H1 (cell line): ENCODE data around the gene MYCBP2. TPM values are rescaled to one million over a fixed set of nuclear protein-coding genes. Genes with fewer than 3 reads are reported as not detected.

ENCODE experiments used
- CTCF ChIA-PET: fragments of 300-600 bp; sonication (Branson Sonifier 250); formaldehyde crosslinking; loops from one replicate; lab custom pipeline; 2021; ENCODE audit not compliant: partially characterized antibody; lab: Charles Lee
- POLR2A ChIA-PET: fragments of 300-600 bp; sonication (Branson Sonifier 250); formaldehyde crosslinking; loops from one replicate; lab custom pipeline; 2021; ENCODE audit warnings: inconsistent platforms; ENCODE audit not compliant: partially characterized antibody; lab: Charles Lee
- DNase-seq, 2 experiments: peaks; one replicate each; pipeline versions ENCODE4 v3.0.0 to v3.0.0-alpha.2; 2010 to 2022; ENCODE audit warnings: low spot score in 2 of 2, low read depth in 1 of 2, mixed read lengths in 1 of 2
- FAIRE-seq: peaks from 2 replicates; lab custom pipeline; 2011; peaks lifted over from hg19 to GRCh38; lab: Jason Lieb, UNC
- H2AFZ ChIP-seq: 2 replicates; pipeline ENCODE4 v1.8.1; 2012; ENCODE audit warnings: low read length, inconsistent platforms
- H2AK5ac ChIP-seq: 2 replicates; pipeline ENCODE4 v1.6.1; 2013; ENCODE audit warnings: low read depth, low read length
- H2BK120ac ChIP-seq: replicated peaks from 2 replicates; pipeline ENCODE3; 2013; ENCODE audit warnings: low read depth, low read length, inconsistent platforms
- H2BK12ac ChIP-seq: 2 replicates; pipeline ENCODE4 v1.6.1; 2013; ENCODE audit warnings: low read depth, low read length
- H2BK15ac ChIP-seq: 2 replicates; pipeline ENCODE4 v1.6.1; 2013; ENCODE audit warnings: low read length
- H2BK20ac ChIP-seq: 2 replicates; pipeline ENCODE4 v1.6.1; 2013; ENCODE audit warnings: low read length
- H2BK5ac ChIP-seq: 2 replicates; pipeline ENCODE4 v1.6.1; 2013; ENCODE audit warnings: low read depth, low read length
- H3K14ac ChIP-seq: 2 replicates; pipeline ENCODE4 v1.6.1; 2013; ENCODE audit warnings: inconsistent platforms; ENCODE audit not compliant: insufficient read length
- H3K18ac ChIP-seq: 2 replicates; pipeline ENCODE4 v1.6.1; 2013; ENCODE audit warnings: low read length; ENCODE audit errors: extremely low read depth
- H3K23ac ChIP-seq: 2 replicates; pipeline ENCODE4 v1.6.1; 2013; ENCODE audit warnings: inconsistent platforms; ENCODE audit not compliant: insufficient read length
- H3K23me2 ChIP-seq: 2 replicates; pipeline ENCODE4 v1.6.1; 2013; ENCODE audit warnings: low read depth, low read length
- H3K27ac ChIP-seq: 2 replicates; pipeline ENCODE4 v1.6.1; 2011; ENCODE audit warnings: low read depth, low read length, inconsistent platforms
- H3K27me3 ChIP-seq, 4 experiments: replicated peaks in 1 of 4; 1 replicate in 1 of 4; 2 replicates in 3 of 4; pipeline versions ENCODE4 v1.6.1 to v1.8.1; 2011 to 2013; ENCODE audit warnings: low read length in 3 of 4, mild to moderate bottlenecking in 3 of 4, inconsistent platforms in 2 of 4, mixed read lengths in 2 of 4, moderate library complexity in 1 of 4; ENCODE audit not compliant: control insufficient read depth in 3 of 4, insufficient read depth in 3 of 4; ENCODE audit errors: extremely low read depth in 1 of 4
- H3K36me3 ChIP-seq, 4 experiments: 2 replicates each; pipeline versions ENCODE4 v1.6.1 to v1.8.1; 2011 to 2013; ENCODE audit warnings: mild to moderate bottlenecking in 4 of 4, low read length in 3 of 4, moderate library complexity in 2 of 4, control low read depth in 1 of 4, inconsistent platforms in 1 of 4; ENCODE audit not compliant: insufficient read depth in 4 of 4, control insufficient read depth in 2 of 4
- H3K4ac ChIP-seq: replicated peaks from 2 replicates; pipeline ENCODE3; 2013; ENCODE audit warnings: low read length, low read depth, mixed read lengths, inconsistent platforms; ENCODE audit not compliant: insufficient read length
- H3K4me1 ChIP-seq, 4 experiments: replicated peaks in 1 of 4; 1 replicate in 1 of 4; 2 replicates in 3 of 4; pipeline versions ENCODE4 v1.6.1 to v1.8.1; 2011 to 2013; ENCODE audit warnings: low read length in 3 of 4, inconsistent platforms in 2 of 4, mixed read lengths in 1 of 4; ENCODE audit not compliant: insufficient read depth in 4 of 4, control insufficient read depth in 3 of 4
- H3K4me2 ChIP-seq, 2 experiments: 2 replicates each; pipeline versions ENCODE4 v1.6.1 to v1.8.1; 2011 to 2013; ENCODE audit warnings: low read depth in 2 of 2, low read length in 2 of 2, control low read depth in 1 of 2, inconsistent platforms in 1 of 2, mild to moderate bottlenecking in 1 of 2; ENCODE audit not compliant: insufficient read depth in 1 of 2
- H3K4me3 ChIP-seq, 4 experiments: fragments of 200-600, 300-600 bp in 1 of 4; sonication (generic), shearing (Covaris generic), sonication (Bioruptor Twin) in 1 of 4; 2 replicates each; pipeline versions ENCODE4 v1.5.1 to v1.8.1; 2011 to 2016; ENCODE audit warnings: low read length in 4 of 4, low read depth in 3 of 4, control low read depth in 2 of 4, inconsistent platforms in 2 of 4, mild to moderate bottlenecking in 2 of 4, mixed read lengths in 1 of 4, moderate library complexity in 1 of 4; ENCODE audit not compliant: insufficient read depth in 2 of 4; ENCODE audit errors: extremely low read depth in 1 of 4
- H3K56ac ChIP-seq: replicated peaks from 2 replicates; pipeline ENCODE3; 2013; ENCODE audit warnings: low read depth, mild to moderate bottlenecking, mixed read lengths, low read length, inconsistent platforms; ENCODE audit not compliant: insufficient read length
- H3K79me1 ChIP-seq: 2 replicates; pipeline ENCODE4 v1.6.1; 2013; ENCODE audit warnings: low read depth, low read length, control low read depth
- H3K79me2 ChIP-seq, 2 experiments: 2 replicates each; pipeline versions ENCODE4 v1.6.1 to v1.8.1; 2012 to 2013; ENCODE audit warnings: low read length in 2 of 2, mild to moderate bottlenecking in 2 of 2, inconsistent platforms in 1 of 2; ENCODE audit not compliant: insufficient read depth in 2 of 2, control insufficient read depth in 1 of 2
- H3K9ac ChIP-seq, 4 experiments: replicated peaks in 1 of 4; 1 replicate in 1 of 4; 2 replicates in 3 of 4; pipeline versions ENCODE4 v1.6.1 to v1.8.1; 2011 to 2013; ENCODE audit warnings: low read depth in 3 of 4, low read length in 3 of 4, control low read depth in 2 of 4, mild to moderate bottlenecking in 2 of 4, moderate library complexity in 2 of 4, inconsistent platforms in 1 of 4; ENCODE audit errors: extremely low read depth in 1 of 4
- H3K9me3 ChIP-seq, 2 experiments: 2 replicates each; pipeline versions ENCODE4 v1.6.1 to v1.8.1; 2012 to 2013; ENCODE audit warnings: mild to moderate bottlenecking in 2 of 2, moderate library complexity in 2 of 2, control low read depth in 1 of 2, inconsistent platforms in 1 of 2, low read depth in 1 of 2, low read length in 1 of 2, mixed read lengths in 1 of 2; ENCODE audit not compliant: insufficient read depth in 2 of 2
- H4K20me1 ChIP-seq, 2 experiments: replicated peaks in 1 of 2; 2 replicates each; pipeline versions ENCODE3 to v1.8.1; 2011 to 2013; ENCODE audit warnings: inconsistent platforms in 2 of 2, low read length in 2 of 2, mild to moderate bottlenecking in 1 of 2; ENCODE audit not compliant: insufficient read depth in 2 of 2, control insufficient read depth in 1 of 2
- H4K5ac ChIP-seq: 2 replicates; pipeline ENCODE4 v1.6.1; 2013; ENCODE audit warnings: low read length, low read depth, mixed read lengths, inconsistent platforms; ENCODE audit not compliant: insufficient read length
- H4K8ac ChIP-seq: 2 replicates; pipeline ENCODE4 v1.8.0; 2013; ENCODE audit warnings: mild to moderate bottlenecking, moderate library complexity, low read length, inconsistent platforms; ENCODE audit not compliant: insufficient read depth; ENCODE audit errors: extremely low read depth
- H4K91ac ChIP-seq: replicated peaks from 2 replicates; pipeline ENCODE3; 2013; ENCODE audit warnings: low read length, mixed read lengths, inconsistent platforms; ENCODE audit not compliant: insufficient read length
- CBX8 ChIP-seq: fragments of 300-800, 300-1000 bp; sonication (generic); IDR thresholded peaks from 2 replicates; pipeline ENCODE4 v1.7.1; 2016; ENCODE audit warnings: low read depth, low read length, borderline replicate concordance
- NANOG ChIP-seq: IDR thresholded peaks from 2 replicates; pipeline ENCODE4 v1.6.1; 2011; ENCODE audit warnings: low read length, low read depth, mild to moderate bottlenecking, inconsistent platforms; ENCODE audit not compliant: insufficient read depth, poor library complexity, severe bottlenecking
- POLR2AphosphoS5 ChIP-seq: IDR thresholded peaks from 2 replicates; pipeline ENCODE4 v1.6.1; 2011; ENCODE audit warnings: low read depth, low read length
- TAF1 ChIP-seq: IDR thresholded peaks from 2 replicates; pipeline ENCODE4 v1.6.1; 2011; ENCODE audit warnings: mild to moderate bottlenecking, low read depth, low read length
- TBP ChIP-seq: IDR thresholded peaks from 2 replicates; pipeline ENCODE4 v1.6.1; 2011; ENCODE audit warnings: low read depth, low read length, improper control_type of control experiment
- YY1 ChIP-seq: IDR thresholded peaks from 2 replicates; pipeline ENCODE4 v1.6.1; 2011; ENCODE audit warnings: low read depth, mild to moderate bottlenecking, low read length
- WGBS, 2 experiments: shearing (Covaris generic) in 1 of 2; methylation state at CpG; one replicate each; pipeline versions ENCODE4 v1.1.6 to v1.1.7; 2013 to 2015; ENCODE audit warnings: low lambda C conversion rate in 2 of 2, mixed read lengths in 2 of 2, inconsistent platforms in 1 of 2, low coverage in 1 of 2, missing lambda C conversion rate in 1 of 2; ENCODE audit not compliant: insufficient replicate concordance in 2 of 2, insufficient coverage in 1 of 2, insufficient read length in 1 of 2; ENCODE audit errors: extremely low coverage in 1 of 2, missing lambda C conversion rate in 1 of 2; 5-methylcytosine and 5-hydroxymethylcytosine counted together
- polyA plus RNA-seq, 7 experiments: library from polyadenylated mRNA; depleted of rRNA in 3 of 7; stranded (reverse) in 5 of 7; unstranded in 2 of 7; fragments of >200 nt in 5 of 7; fragments of 200-250 nt in 2 of 7; gene quantifications; 1 replicate in 5 of 7; 2 replicates in 1 of 7; 4 replicates in 1 of 7; pipeline versions ENCODE4 v1.2.1 to v1.2.3, GENCODE V29; 2011 to 2013; ENCODE audit warnings: missing spikeins in 2 of 7, mixed read lengths in 2 of 7
- total RNA-seq: library from RNA; stranded (reverse); fragmentation: NEBNext Ultra II Directional; extraction: Animal tissue kit (Norgen Biotek cat#: 25700); gene quantifications from 2 replicates; pipeline ENCODE4 v1.2.1, GENCODE V29; 2021
- TF ChIP-seq, protein P1 (sequence below): IDR thresholded peaks from 2 replicates; pipeline ENCODE4 v1.6.1; 2012; ENCODE audit warnings: low read length, inconsistent platforms

Gene MYCBP2
- total and polyA plus RNA-seq, 2 of the 8 experiments (the other 6 are each of a cell fraction or from before 2014, with no cell fraction given): 19.0 to 52.1 TPM

DNA sequence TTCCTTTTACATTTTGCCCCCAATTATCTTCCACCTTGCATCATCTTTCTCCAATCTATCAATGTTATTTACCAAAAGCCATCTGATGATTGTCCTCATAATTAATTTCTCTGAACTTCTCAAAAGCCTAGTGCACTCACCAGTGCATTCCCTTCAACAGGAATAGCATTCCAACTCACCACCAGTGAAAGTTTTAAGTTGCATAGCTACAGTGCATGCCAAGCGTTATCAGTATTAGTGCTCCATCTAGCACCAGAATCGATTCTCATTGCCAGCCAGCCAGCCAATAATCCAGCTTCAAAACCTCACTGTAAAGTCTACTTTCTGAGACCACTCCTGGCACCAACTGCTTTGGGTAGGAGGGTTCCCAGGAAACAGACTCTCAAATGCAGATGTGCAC, 7.4 kb downstream of the MYCBP2 start:
- FAIRE-seq (no peak), DNase-seq (no peak)
- Histone ChIP-seq H3K36me3 (no peaks in the 10 kb centered on the region), H4K5ac (no peak overlapping the region), H3K27ac (no peak overlapping the region), H2BK15ac (no peak overlapping the region), H3K4me1 (peaks cover 0 to 5% (median 0%) of the 10 kb centered on the region in 4 experiments; a peak in 2 of 7 replicates), H3K79me2 (peaks cover 0 to 90% of the 10 kb centered on the region in 2 experiments), H2AFZ (no peak overlapping the region), H4K20me1 (peaks cover 4 to 7% of the 10 kb centered on the region in 2 experiments), H3K18ac (no peak overlapping the region), H3K9ac (no peak overlapping the region), H4K8ac (no peak overlapping the region), H2BK20ac (no peak overlapping the region), H4K91ac (no peak overlapping the region), H3K56ac (no peak overlapping the region), H3K23ac (no peak overlapping the region), H3K14ac (no peak overlapping the region), H2BK120ac (no peak overlapping the region), H3K23me2 (peaks cover 2% of the 10 kb centered on the region), H2AK5ac (no peak overlapping the region), H3K4ac (peak overlapping the region; percentile 6), H3K9me3 (no peaks in the 10 kb centered on the region), H2BK12ac (no peak overlapping the region), H3K27me3 (no peaks in the 10 kb centered on the region), H3K4me2 (no peak overlapping the region), H2BK5ac (no peak overlapping the region), H3K4me3 (no peak overlapping the region), H3K79me1 (peaks cover 2% of the 10 kb centered on the region; the same call in 1 of the 2 replicates)
- ChIA-PET CTCF (interaction anchor here (0.6 to 1.7 kb wide), 6 partner anchors 10 to 288 kb away, joined by 3 to 12 read pairs (median 3); no protein-coding TSS in a partner anchor), POLR2A (interaction anchor here (1.1 kb wide), 1 partner anchor 15 kb away, joined by 4 read pairs; no protein-coding TSS in a partner anchor)
- WGBS, 2 experiments: 97% methylated on average over 2 of the region's 2 CpGs; no CpG with 5 or more reads in 1 of the 2 experiments
- TF ChIP-seq TAF1 (no peak), NANOG (no peak), YY1 (no peak), TBP (no peak), POLR2AphosphoS5 (no peak), CBX8 (no peak)
- TF ChIP-seq, protein P1, sequence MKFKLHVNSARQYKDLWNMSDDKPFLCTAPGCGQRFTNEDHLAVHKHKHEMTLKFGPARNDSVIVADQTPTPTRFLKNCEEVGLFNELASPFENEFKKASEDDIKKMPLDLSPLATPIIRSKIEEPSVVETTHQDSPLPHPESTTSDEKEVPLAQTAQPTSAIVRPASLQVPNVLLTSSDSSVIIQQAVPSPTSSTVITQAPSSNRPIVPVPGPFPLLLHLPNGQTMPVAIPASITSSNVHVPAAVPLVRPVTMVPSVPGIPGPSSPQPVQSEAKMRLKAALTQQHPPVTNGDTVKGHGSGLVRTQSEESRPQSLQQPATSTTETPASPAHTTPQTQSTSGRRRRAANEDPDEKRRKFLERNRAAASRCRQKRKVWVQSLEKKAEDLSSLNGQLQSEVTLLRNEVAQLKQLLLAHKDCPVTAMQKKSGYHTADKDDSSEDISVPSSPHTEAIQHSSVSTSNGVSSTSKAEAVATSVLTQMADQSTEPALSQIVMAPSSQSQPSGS: no peak
